ENCODE measurements around the gene BMPR1B.

The BMPR1B gene

GRCh38 chr4:95066050-95066449 is 308.3 kb downstream of the BMPR1B start:
- Histone ChIP-seq H3K27ac (no peak overlapping the region), H3K4me3 (no peak overlapping the region)

DNA sequence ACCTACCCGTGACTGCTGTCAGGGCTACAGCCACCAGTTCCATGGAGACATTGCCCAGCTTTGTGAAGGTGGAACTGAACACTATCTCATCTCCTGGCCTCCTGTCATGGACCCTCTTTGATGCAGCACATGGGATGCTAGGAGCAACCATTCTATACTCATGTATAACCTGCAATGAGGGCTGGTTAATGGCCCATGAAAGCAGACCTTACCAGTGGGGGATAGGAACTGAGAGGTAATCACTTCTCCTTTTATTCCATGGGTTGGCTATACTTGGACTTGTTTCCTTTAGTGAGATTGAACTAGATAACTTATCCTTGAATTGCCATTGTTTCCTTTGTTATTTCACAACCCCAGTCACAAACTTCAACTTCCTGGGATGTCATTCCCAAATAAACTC is 310.6 kb downstream of the BMPR1B start:
- no peak overlapping the region for H3K4me3 ChIP-seq
- H3K27ac ChIP-seq = no peak overlapping the region

GRCh38 chr4:95068818-95069478 is 311.2 kb downstream of the BMPR1B start:
- no peak overlapping the region for H3K27ac ChIP-seq

GRCh38 chr4:95071851-95072250 is 314.1 kb downstream of the BMPR1B start:
- H3K27ac ChIP-seq = no peak overlapping the region
- H3K4me3 ChIP-seq = no peak overlapping the region

More at GRCh38 chr4:95068818-95069478, 311.2 kb downstream of the BMPR1B start:
- no peak overlapping the region for H3K4me3 ChIP-seq

DNA sequence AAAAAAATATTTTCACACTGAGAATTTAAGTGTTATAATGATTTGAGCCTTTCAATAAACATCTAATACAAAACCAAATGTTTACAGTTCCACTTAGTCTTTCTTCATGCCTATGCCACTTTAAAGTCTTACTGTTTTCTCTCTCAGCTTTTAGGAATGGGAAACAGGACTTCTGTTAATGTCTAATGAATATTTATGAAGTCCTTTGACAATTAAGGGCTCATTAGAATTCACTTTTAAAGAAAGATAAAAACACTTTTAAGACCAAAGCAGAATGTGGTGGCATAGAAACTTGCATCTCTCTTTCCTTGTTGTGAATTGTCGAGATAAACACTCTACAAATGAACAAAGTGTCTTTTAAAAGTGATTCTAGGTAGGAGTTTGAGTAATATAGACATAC is 315.9 kb downstream of the BMPR1B start:
- H3K4me3 ChIP-seq = no peak overlapping the region
- no peak overlapping the region for H3K27ac ChIP-seq

GRCh38 chr4:95077864-95078263 is 320.1 kb downstream of the BMPR1B start:
- Histone ChIP-seq H3K27ac (no peak overlapping the region), H3K4me3 (no peak overlapping the region)

DNA sequence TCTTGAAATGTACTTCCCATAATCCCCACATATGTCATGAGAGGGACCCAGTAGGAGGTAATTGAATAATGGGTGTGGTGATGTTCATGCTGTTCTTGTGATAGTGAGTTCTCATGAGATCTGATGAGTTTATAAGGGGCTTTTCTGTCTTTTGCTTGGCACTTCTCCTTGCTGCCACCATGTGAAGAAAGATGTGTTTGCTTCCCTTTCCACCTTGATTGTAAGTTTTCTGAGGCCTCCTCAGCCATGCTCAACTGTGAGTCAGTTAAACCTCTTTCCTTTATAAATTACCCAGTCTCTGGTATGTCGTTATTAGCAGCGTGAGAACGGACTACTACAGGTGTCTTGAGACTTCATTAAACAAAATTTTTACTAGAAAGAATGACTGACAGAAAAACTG is 323.2 kb downstream of the BMPR1B start:
- no peak overlapping the region for H3K4me3 ChIP-seq

GRCh38 chr4:95084584-95084983 is 326.8 kb downstream of the BMPR1B start:
- Histone ChIP-seq H3K4me3 (no peak overlapping the region), H3K27ac (no peak overlapping the region)

More for the DNA sequence above, 323.2 kb downstream of the BMPR1B start:
- no peak overlapping the region for H3K27ac ChIP-seq

- H3K4me3 ChIP-seq = no peak overlapping the region
- H3K27ac ChIP-seq = no peak overlapping the region
Observed at GRCh38 chr4:95085124-95085833, 327.5 kb downstream of the BMPR1B start.

GRCh38 chr4:95086551-95086950 is 328.8 kb downstream of the BMPR1B start:
- Histone ChIP-seq H3K4me3 (no peak overlapping the region), H3K27ac (no peak overlapping the region)

- H3K27ac ChIP-seq = no peak overlapping the region
Observed at GRCh38 chr4:95087657-95088455, 330.1 kb downstream of the BMPR1B start.

DNA sequence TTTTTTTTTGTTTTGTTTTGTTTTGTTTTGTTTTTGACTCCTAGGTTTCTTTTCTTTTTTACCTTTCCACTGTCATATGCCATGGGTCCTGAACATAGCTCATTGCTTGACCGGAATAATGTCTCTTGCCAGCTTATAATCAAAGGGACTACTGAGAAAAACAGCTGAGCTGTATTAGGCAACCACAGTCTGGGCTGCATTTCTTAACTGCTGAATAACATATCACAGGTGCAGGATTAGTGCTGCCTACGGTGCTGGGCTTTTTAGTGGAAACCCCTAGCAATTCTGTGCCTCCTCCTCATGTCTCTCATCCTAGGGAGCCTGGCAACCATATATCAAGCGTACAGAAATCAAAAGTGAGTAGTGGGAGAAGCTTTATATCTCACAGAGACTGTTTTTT is 333.5 kb downstream of the BMPR1B start:
- Histone ChIP-seq H3K27ac (no peak overlapping the region), H3K4me3 (no peak overlapping the region)

More at GRCh38 chr4:95087657-95088455, 330.1 kb downstream of the BMPR1B start:
- H3K4me3 ChIP-seq = no peak overlapping the region

- no peak overlapping the region for H3K27ac ChIP-seq
Observed at GRCh38 chr4:95092766-95093165, 335.0 kb downstream of the BMPR1B start.

GRCh38 chr4:95093460-95093859 is 335.7 kb downstream of the BMPR1B start:
- Histone ChIP-seq H3K27ac (no peak overlapping the region), H3K4me3 (no peak overlapping the region)

More at GRCh38 chr4:95092766-95093165, 335.0 kb downstream of the BMPR1B start:
- H3K4me3 ChIP-seq = no peak overlapping the region

DNA sequence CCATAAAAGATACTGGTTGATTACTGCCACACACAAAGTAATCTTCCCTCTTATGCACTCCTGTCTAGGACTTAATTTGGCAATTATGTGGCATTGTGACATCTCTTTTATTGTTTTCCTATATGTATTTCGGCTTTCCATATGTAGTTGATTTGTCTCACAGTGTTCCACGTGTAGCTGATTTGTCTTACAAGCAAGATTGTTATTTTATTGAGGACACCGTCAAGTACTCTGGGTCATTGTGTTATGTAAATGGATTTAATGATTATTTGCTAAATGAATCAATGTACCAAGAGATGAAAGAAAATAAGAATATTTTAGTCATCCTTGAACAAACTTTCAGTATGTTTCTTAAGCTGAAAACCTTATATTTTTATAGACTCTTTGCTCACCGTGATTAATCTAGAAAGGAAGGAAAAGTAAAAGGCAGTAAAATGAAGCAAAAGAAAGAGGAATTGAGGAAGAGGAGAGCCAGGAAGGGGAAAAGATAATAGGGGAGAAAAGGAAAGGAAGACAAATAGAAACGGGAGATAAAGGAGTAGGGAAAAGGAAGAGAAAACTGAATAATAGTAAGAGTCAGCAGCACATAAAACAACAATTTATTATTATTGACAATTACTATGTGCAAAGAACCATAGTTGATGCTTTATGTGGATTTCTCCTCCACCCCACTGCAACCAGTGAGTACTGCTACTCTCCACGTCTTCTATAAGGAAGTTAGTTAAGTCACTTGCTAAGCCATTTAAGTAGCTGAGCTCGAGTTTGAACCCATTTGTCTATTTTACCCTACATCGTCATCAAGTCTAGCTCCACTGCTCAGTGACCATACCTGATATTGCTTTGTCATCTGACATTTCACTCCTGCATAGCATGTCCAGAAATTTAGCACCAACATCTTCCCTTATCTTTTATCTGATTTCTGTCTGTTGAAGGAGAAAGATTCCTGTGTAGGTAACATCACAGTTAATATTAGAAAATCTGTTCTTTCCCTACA is 336.5 kb downstream of the BMPR1B start:
- Histone ChIP-seq H3K4me3 (no peak overlapping the region), H3K27ac (no peak overlapping the region)

DNA sequence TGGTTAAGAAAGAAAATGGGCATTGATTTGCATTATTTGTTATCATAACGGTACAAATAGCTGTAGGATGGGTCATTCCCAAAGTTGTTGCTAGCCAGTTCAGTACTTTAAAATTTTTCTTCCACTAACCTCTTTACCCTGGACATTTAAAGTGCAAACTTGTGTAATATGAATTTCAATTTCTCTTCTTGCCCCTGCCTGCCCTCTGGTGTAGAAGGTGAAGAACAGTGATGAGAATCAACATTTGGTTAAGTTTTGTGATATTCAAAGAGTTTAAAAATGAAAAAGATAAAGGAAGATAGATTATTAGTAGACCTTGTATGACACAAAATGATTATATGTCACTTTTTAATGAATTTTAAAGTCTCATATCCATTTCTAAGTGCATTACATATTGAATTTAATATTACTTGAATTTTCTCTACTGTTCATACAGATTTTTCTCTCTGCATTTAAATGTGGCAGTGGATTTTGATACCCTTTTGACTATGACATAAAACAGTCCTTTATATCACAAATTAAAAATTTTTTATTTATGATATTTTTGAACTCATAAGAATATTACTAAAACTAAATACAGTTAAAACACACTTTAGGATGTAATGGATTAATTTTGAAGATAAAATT is 337.7 kb downstream of the BMPR1B start:
- Histone ChIP-seq H3K27ac (no peak overlapping the region), H3K4me3 (no peak overlapping the region)

- Histone ChIP-seq H3K4me3 (no peak overlapping the region), H3K27ac (no peak overlapping the region)
Observed at GRCh38 chr4:95102162-95102790, 344.5 kb downstream of the BMPR1B start.

DNA sequence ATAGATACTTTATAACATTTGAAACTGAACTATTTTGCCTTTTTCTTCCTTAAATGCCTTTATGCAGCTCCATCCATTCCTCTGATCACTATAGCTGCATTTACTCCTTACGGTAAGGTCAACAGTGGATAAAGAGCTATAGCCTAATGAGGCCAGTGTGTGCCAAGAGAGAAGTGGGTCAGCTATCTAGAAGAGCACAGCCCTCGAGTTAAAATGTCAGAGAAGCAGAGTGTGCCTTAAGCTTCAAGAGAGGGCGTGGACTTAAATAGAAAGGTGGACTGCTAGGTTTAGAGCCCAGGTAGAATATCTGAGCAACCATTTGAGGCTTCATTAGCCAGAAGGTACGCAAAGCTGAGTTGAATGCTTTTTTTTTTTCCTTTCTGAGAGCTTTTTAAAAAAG is 347.4 kb downstream of the BMPR1B start:
- H3K4me3 ChIP-seq = no peak overlapping the region
- H3K27ac ChIP-seq = no peak overlapping the region

DNA sequence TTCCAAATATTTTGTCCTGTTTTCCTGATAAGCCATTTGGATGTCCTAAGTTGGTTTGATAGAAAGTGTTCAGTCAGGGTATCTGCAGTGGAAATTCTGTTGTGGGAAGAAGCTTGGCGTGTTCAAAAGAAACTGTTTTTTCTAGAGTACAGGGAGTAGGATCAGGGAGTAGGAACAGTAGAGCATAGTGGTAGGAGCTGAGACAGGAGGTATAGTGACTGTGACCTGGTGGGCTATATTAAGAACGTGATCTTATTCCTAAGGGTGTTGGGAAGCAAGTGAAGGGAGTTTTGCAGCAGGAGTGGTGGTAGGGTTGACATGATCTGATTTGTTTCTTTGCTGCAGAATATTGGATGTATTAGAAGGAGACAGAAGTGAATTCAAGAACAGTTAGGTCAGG is 348.2 kb downstream of the BMPR1B start:
- Histone ChIP-seq H3K27ac (no peak overlapping the region), H3K4me3 (no peak overlapping the region)

All from skin epidermis (tissue), 12 donors.